ENCODE data around the gene KDM2B.

DNA sequence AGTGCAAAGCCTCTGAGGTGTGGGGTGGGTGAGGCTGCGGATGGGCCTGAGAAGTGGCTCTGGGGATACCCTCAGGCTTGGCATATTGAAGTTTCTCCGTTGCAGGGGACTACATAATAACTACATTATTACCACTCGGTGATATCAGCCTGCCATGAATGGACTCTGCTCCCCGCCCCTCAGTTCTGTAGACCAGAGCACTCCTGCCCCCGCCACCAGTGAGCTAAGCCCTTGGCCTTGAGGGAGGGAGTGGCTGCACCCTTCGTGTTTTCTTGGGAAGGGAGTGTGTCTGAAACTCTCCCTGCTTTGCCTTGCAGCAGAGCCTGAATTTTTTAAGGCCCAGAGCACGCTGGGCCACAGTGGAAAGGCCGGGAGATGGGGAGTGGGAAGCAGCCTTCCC lies 47.2 kb upstream of the KDM2B start:
- TF ChIP-seq, protein P1, sequence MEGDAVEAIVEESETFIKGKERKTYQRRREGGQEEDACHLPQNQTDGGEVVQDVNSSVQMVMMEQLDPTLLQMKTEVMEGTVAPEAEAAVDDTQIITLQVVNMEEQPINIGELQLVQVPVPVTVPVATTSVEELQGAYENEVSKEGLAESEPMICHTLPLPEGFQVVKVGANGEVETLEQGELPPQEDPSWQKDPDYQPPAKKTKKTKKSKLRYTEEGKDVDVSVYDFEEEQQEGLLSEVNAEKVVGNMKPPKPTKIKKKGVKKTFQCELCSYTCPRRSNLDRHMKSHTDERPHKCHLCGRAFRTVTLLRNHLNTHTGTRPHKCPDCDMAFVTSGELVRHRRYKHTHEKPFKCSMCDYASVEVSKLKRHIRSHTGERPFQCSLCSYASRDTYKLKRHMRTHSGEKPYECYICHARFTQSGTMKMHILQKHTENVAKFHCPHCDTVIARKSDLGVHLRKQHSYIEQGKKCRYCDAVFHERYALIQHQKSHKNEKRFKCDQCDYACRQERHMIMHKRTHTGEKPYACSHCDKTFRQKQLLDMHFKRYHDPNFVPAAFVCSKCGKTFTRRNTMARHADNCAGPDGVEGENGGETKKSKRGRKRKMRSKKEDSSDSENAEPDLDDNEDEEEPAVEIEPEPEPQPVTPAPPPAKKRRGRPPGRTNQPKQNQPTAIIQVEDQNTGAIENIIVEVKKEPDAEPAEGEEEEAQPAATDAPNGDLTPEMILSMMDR (optimal IDR thresholded peaks at IDR 0.05 in 1 of 3, IDR thresholded peaks at IDR 0.05 in 1 of 3, conservative IDR thresholded peaks at IDR 0.05 in 1 of 3; ENCODE audit: extremely low read depth in 1 of 3, insufficient read depth in 2 of 3, low read length in 3 of 3), result no peak
- TF ChIP-seq EZH2 (IDR thresholded peaks at IDR 0.05; ENCODE audit: low read length), result no peak

Data from keratinocyte (primary cell).